ENCODE results near the gene STX3. TPM values are rescaled to one million over a fixed set of nuclear protein-coding genes. Genes with fewer than 3 reads are reported as not detected.

STX3 gene
- polyA plus RNA-seq, 2 of the 4 experiments (the other 2 are of a cell fraction): 15.2 to 15.4 TPM

GRCh38 chr11:59839615-59840014 is 84.4 kb downstream of the STX3 start (continued):
- TF ChIP-seq CTCF (IDR thresholded peaks at IDR 0.05): no peak
- TF ChIP-seq BCL3 (IDR thresholded peaks at IDR 0.05): no peak
- TF ChIP-seq, protein P1, sequence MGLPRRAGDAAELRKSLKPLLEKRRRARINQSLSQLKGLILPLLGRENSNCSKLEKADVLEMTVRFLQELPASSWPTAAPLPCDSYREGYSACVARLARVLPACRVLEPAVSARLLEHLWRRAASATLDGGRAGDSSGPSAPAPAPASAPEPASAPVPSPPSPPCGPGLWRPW (IDR thresholded peaks at IDR 0.05): no peak
- TF ChIP-seq KDM1A (IDR thresholded peaks at IDR 0.05; ENCODE audit: low read depth): no peak

GRCh38 chr11:59841514-59841913 is 86.3 kb downstream of the STX3 start:
- ATAC-seq (no peak), DNase-seq (ENCODE audit: low read depth in 1 of 2, low spot score in 1 of 2) (no peak), FAIRE-seq (no peak)
- Histone ChIP-seq H3K4me1 (no peaks in the 10 kb centered on the region), H3K9me3 (no peaks in the 10 kb centered on the region), H3K4me3 (no peak overlapping the region), H3K27ac (no peak overlapping the region), H3K4me2 (no peak overlapping the region)
- POLR2A ChIA-PET: no interaction called here
- CTCF ChIA-PET: no interaction called here
- TF ChIP-seq EHF (CRISPR knock-in tag; IDR thresholded peaks at IDR 0.05): no peak
- TF ChIP-seq KDM1A (IDR thresholded peaks at IDR 0.05; ENCODE audit: low read depth): no peak
- TF ChIP-seq POLR2A (IDR thresholded peaks at IDR 0.05; ENCODE audit: low read length): no peak
- TF ChIP-seq BCL3 (IDR thresholded peaks at IDR 0.05): no peak
- no peak for TF ChIP-seq MAFK (IDR thresholded peaks at IDR 0.05; ENCODE audit: partially characterized antibody)
- no peak for TF ChIP-seq SMC3 (IDR thresholded peaks at IDR 0.05)
- TF ChIP-seq CBX8 (IDR thresholded peaks at IDR 0.05): no peak
- no peak for TF ChIP-seq ZNF302 (CRISPR knock-in tag; IDR thresholded peaks at IDR 0.05)
- no peak for TF ChIP-seq PHF8 (IDR thresholded peaks at IDR 0.05; ENCODE audit: borderline replicate concordance, low read depth)
- no peak for TF ChIP-seq CEBPB (IDR thresholded peaks at IDR 0.05)
- no peak for TF ChIP-seq JUN (IDR thresholded peaks at IDR 0.05)
- no peak for TF ChIP-seq EP300 (IDR thresholded peaks at IDR 0.05)
- TF ChIP-seq PBX3 (IDR thresholded peaks at IDR 0.05): no peak
- no peak for TF ChIP-seq SREBF2 (IDR thresholded peaks at IDR 0.05)
- no peak for TF ChIP-seq BHLHE40 (IDR thresholded peaks at IDR 0.05; ENCODE audit: low read depth, low read length)
- TF ChIP-seq MYC (IDR thresholded peaks at IDR 0.05; ENCODE audit: borderline replicate concordance, low read length): no peak
- WGBS (ENCODE audit: missing lambda C conversion rate): 38% methylated on average over 2 of the region's 2 CpGs

DNA sequence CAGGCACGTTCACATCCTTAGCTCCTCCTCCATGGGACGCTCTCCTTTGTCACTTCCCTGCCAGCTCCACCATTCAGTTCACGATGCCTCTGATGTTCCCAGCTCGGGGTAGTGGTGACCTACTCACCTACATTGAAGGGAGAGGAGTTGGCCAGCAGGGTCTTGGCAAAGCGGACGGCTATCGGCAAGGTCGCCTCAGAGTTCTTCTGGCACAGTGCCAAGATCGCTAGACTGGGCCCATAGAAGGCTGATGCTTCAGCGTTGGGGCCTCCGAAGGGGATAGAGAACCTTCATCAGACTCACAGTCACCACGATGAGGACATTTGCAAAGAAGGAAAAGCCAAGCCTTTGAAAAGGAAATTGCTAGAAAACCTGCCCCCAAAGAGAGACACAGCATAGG is 87.1 kb downstream of the STX3 start:
- DNase-seq (ENCODE audit: low read depth in 1 of 2, low spot score in 1 of 2): no peak
- Histone ChIP-seq H3K4me1 (no peaks in the 10 kb centered on the region), H3K4me3 (no peak overlapping the region), H3K9me3 (no peaks in the 10 kb centered on the region), H3K4me2 (no peak overlapping the region), H3K27ac (no peak overlapping the region)
- 27% methylated on average over 10 of the region's 12 CpGs for WGBS (ENCODE audit: missing lambda C conversion rate)
- ChIA-PET CTCF (no interaction called here), POLR2A (no interaction called here)
- no peak for ATAC-seq
- TF ChIP-seq TFCP2L1 (CRISPR knock-in tag; IDR thresholded peaks at IDR 0.05): no peak
- no peak for TF ChIP-seq KDM5A (IDR thresholded peaks at IDR 0.05)
- TF ChIP-seq, protein P1 (IDR thresholded peaks at IDR 0.05): no peak
- TF ChIP-seq CEBPB (IDR thresholded peaks at IDR 0.05): no peak
- TF ChIP-seq RCOR1 (IDR thresholded peaks at IDR 0.05; ENCODE audit: low read depth, low read length): no peak
- TF ChIP-seq BHLHE40 (IDR thresholded peaks at IDR 0.05; ENCODE audit: low read depth, low read length): no peak
- no peak for TF ChIP-seq RAD21 (conservative IDR thresholded peaks at IDR 0.05 in 1 of 2, IDR thresholded peaks at IDR 0.05 in 1 of 2)
- TF ChIP-seq FOSB (CRISPR knock-in tag; IDR thresholded peaks at IDR 0.05): no peak
- no peak for TF ChIP-seq HOXB13 (CRISPR knock-in tag; IDR thresholded peaks at IDR 0.05; ENCODE audit: low read depth)
- no peak for FAIRE-seq

Measured in A549 (cell line).